Measurements from ENCODE around the gene ATP8A2. TPM values are rescaled to one million over a fixed set of nuclear protein-coding genes. Genes with fewer than 3 reads are reported as not detected.
"Not testable (repeated sequence)": the region's sequence is repeated elsewhere in the genome, so short reads cannot be mapped to it uniquely, and the experiment has no call there.

Gene ATP8A2
- total RNA-seq, 5 donors from 2014 or later (not counting 1 experiment from before 2014, with no cell fraction given) = 0.39 to 0.85 (median 0.73) TPM

DNA sequence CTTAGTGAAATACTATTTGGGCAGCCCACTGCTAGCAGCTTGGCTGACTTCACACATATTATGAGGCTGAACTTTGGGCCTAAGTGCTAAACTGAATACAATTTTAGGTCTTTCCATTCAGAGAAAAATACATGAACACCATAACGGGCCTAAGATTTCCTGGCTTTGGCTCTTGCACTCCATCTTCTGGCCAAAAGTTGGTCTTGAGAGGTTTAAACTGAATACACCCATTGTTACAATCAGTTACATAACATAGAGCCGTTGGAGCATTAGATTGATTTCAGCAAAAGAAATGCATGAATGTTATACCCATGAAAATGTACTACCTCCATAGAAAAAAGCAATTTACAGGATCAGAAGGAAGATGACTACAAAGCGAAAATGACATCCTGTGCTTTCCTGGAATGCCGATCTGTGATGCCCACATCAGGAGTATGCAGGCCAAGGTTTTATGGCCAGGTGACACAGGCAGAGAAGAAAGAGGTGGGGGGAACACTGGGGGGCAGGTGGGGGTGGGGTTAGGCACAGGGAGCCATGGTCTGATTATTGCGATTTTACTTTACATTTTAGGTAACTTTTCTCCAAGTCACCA, 691.2 kb downstream of the ATP8A2 start:
- H3K27ac Mint-ChIP-seq = no peak overlapping the region
- POLR2A ChIA-PET = no interaction called here

DNA sequence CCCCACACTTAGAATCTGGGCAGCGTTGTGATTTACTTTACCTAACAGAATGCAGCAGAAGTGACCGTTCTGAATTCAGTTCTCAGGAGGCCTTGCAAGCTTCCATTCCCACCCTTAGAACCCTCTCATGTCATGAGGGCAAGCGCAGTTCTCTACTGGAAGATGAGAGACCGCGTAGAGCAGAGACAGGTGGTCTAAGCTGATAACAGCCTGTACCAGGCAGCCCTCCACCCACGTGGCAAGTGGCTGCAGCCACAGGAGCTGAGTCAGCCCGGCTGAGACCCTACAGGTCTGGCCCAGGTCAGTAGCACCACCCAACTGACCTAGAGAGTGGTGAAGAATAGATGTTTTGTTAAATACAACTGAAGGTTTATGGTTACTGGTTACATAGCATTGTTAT, 694.7 kb downstream of the ATP8A2 start:
- H3K36me3 Mint-ChIP-seq; ATAC-seq (replicated peaks in 1 of 4); DNase-seq; H3K9me3 Mint-ChIP-seq; H3K4me3 ChIP-seq (ENCODE audit: control insufficient read depth in 1 of 2, extremely low read depth in 1 of 2, low read length in 1 of 2); H3K9me3 ChIP-seq; H3K4me3 Mint-ChIP-seq; H3K4me1 ChIP-seq (ENCODE audit: control insufficient read depth in 1 of 2, extremely low read depth in 1 of 2, insufficient read depth in 2 of 2, low read length in 2 of 2); H3K36me3 ChIP-seq (ENCODE audit: control insufficient read depth in 2 of 2, extremely low read depth in 1 of 2, insufficient read depth in 1 of 2, low read length in 1 of 2); H3K27ac Mint-ChIP-seq; H3K27me3 Mint-ChIP-seq; H3K27me3 ChIP-seq (replicated peaks in 1 of 2; ENCODE audit: control insufficient read depth in 2 of 2, extremely low read depth in 1 of 2, insufficient read depth in 2 of 2, low read length in 1 of 2); H3K27ac ChIP-seq (ENCODE audit: low read length); H3K4me1 Mint-ChIP-seq; POLR2A ChIA-PET: not testable (repeated sequence)
- CTCF ChIA-PET = interaction anchor here in 1 of 2 donors (0.8 kb wide), 1 partner anchor 10 kb away, joined by 3 read pairs; no protein-coding TSS in a partner anchor
- WGBS (ENCODE audit: insufficient coverage) = 100% methylated on average over 2 of the region's 7 CpGs

More for the DNA sequence above, 691.2 kb downstream of the ATP8A2 start:
- DNase-seq = peak in 26 of 35 experiments; percentile 12 to 76 (median 35)
- CTCF ChIA-PET = interaction anchor here (0.6 to 2.7 kb wide), 5 partner anchors 89 to 482 kb away, joined by 3 to 8 read pairs (median 4); no protein-coding TSS in a partner anchor
- Histone ChIP-seq H3K27ac (ENCODE audit: low read length) (no peak overlapping the region), H3K36me3 (ENCODE audit: control insufficient read depth in 2 of 2, extremely low read depth in 1 of 2, insufficient read depth in 1 of 2, low read length in 1 of 2) (no peaks in the 10 kb centered on the region), H3K27me3 (replicated peaks in 1 of 2; ENCODE audit: control insufficient read depth in 2 of 2, extremely low read depth in 1 of 2, insufficient read depth in 2 of 2, low read length in 1 of 2) (no peaks in the 10 kb centered on the region), H3K4me3 (ENCODE audit: control insufficient read depth in 1 of 2, extremely low read depth in 1 of 2, low read length in 1 of 2) (no peak overlapping the region), H3K4me1 (ENCODE audit: control insufficient read depth in 1 of 2, extremely low read depth in 1 of 2, insufficient read depth in 2 of 2, low read length in 2 of 2) (no peaks in the 10 kb centered on the region), H3K9me3 (no peaks in the 10 kb centered on the region)
- H3K4me3 Mint-ChIP-seq = no peak overlapping the region
- H3K9me3 Mint-ChIP-seq = no peaks in the 10 kb centered on the region
- WGBS (ENCODE audit: insufficient coverage) = no CpG with 5 or more reads among the region's 5 CpGs
- peak; percentile 49 to 77 (median 58) for ATAC-seq (replicated peaks in 1 of 4)
- H3K27me3 Mint-ChIP-seq = peaks cover 3 to 4% of the 10 kb centered on the region in 2 donors
- peaks cover 0 to 10% (median 0%) of the 10 kb centered on the region in 3 donors for H3K4me1 Mint-ChIP-seq
- H3K36me3 Mint-ChIP-seq = no peaks in the 10 kb centered on the region

DNA sequence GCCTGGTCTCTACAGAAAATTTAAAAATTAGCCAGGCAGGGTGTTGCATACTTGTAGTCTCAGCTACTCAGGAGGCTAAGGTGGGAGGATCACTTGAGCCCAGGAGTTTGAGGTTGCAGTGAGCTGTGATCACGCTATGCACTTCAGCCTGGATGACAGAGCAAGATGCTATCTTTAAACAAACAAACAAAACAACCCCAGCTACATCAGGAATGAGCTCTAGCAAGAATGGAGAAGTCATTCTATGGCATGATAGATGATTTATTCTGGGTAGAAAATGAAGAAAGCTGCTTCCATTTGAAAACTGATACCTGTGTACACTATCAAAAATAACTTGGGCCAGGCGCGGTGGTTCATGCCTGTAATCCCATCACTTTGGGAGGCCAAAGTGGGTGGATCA, 695.8 kb downstream of the ATP8A2 start:
- H3K4me1 Mint-ChIP-seq = peaks cover 2 to 6% (median 2%) of the 10 kb centered on the region in 3 donors
- Histone ChIP-seq H3K27ac (ENCODE audit: low read length) (no peak overlapping the region), H3K4me1 (ENCODE audit: control insufficient read depth in 1 of 2, extremely low read depth in 1 of 2, insufficient read depth in 2 of 2, low read length in 2 of 2) (no peaks in the 10 kb centered on the region), H3K4me3 (ENCODE audit: control insufficient read depth in 1 of 2, extremely low read depth in 1 of 2, low read length in 1 of 2) (no peak overlapping the region), H3K9me3 (no peaks in the 10 kb centered on the region), H3K27me3 (replicated peaks in 1 of 2; ENCODE audit: control insufficient read depth in 2 of 2, extremely low read depth in 1 of 2, insufficient read depth in 2 of 2, low read length in 1 of 2) (peaks cover 0 to 10% of the 10 kb centered on the region in 2 experiments), H3K36me3 (ENCODE audit: control insufficient read depth in 2 of 2, extremely low read depth in 1 of 2, insufficient read depth in 1 of 2, low read length in 1 of 2) (no peaks in the 10 kb centered on the region)
- no peak overlapping the region for H3K27ac Mint-ChIP-seq
- DNase-seq (no peak), ATAC-seq (replicated peaks in 1 of 4) (no peak)
- peaks cover 12 to 15% of the 10 kb centered on the region in 2 donors for H3K27me3 Mint-ChIP-seq
- no peaks in the 10 kb centered on the region for H3K36me3 Mint-ChIP-seq
- no peaks in the 10 kb centered on the region for H3K9me3 Mint-ChIP-seq
- WGBS (ENCODE audit: insufficient coverage) = no CpG with 5 or more reads among the region's 3 CpGs
- H3K4me3 Mint-ChIP-seq = no peak overlapping the region
- ChIA-PET POLR2A (no interaction called here), CTCF (interaction anchor here (0.5 to 1.5 kb wide), 5 partner anchors 9 to 493 kb away, joined by 3 to 5 read pairs (median 4); no protein-coding TSS in a partner anchor)

DNA sequence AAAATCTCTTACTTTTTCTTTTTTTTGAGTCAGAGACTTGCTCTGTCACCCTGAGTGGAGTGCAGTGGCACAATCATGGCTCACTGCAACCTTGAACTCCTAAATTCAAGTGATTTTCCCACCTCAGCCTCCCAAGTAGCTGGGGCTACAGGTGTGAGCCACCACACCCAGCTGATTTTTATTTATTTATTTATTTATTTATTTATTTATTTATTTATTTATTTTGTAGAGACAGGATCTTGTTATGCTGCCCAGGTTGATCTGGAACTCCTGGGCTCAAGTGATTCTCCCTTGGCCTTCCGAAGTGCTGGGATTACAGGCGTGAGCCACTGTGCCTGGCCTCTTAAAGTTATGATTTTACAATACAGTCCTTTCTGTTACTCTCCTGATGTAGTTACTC, 696.6 kb downstream of the ATP8A2 start:
- H3K9me3 Mint-ChIP-seq; H3K4me3 ChIP-seq (ENCODE audit: control insufficient read depth in 1 of 2, extremely low read depth in 1 of 2, low read length in 1 of 2); H3K9me3 ChIP-seq; H3K4me1 Mint-ChIP-seq; H3K36me3 ChIP-seq (ENCODE audit: control insufficient read depth in 2 of 2, extremely low read depth in 1 of 2, insufficient read depth in 1 of 2, low read length in 1 of 2); ATAC-seq (replicated peaks in 1 of 4); DNase-seq; H3K36me3 Mint-ChIP-seq; H3K27ac Mint-ChIP-seq; H3K27ac ChIP-seq (ENCODE audit: low read length); H3K4me1 ChIP-seq (ENCODE audit: control insufficient read depth in 1 of 2, extremely low read depth in 1 of 2, insufficient read depth in 2 of 2, low read length in 2 of 2); H3K4me3 Mint-ChIP-seq; POLR2A ChIA-PET: not testable (repeated sequence)
- CTCF ChIA-PET = interaction anchor here (1.0 to 1.5 kb wide), 3 partner anchors 240 to 494 kb away, joined by 3 to 5 read pairs (median 4); no protein-coding TSS in a partner anchor
- H3K27me3 Mint-ChIP-seq = peaks cover 15 to 16% of the 10 kb centered on the region in 2 donors
- H3K27me3 ChIP-seq (replicated peaks in 1 of 2; ENCODE audit: control insufficient read depth in 2 of 2, extremely low read depth in 1 of 2, insufficient read depth in 2 of 2, low read length in 1 of 2) = peaks cover 0 to 12% of the 10 kb centered on the region in 2 experiments
- WGBS (ENCODE audit: insufficient coverage) = no CpG with 5 or more reads among the region's 2 CpGs

DNA sequence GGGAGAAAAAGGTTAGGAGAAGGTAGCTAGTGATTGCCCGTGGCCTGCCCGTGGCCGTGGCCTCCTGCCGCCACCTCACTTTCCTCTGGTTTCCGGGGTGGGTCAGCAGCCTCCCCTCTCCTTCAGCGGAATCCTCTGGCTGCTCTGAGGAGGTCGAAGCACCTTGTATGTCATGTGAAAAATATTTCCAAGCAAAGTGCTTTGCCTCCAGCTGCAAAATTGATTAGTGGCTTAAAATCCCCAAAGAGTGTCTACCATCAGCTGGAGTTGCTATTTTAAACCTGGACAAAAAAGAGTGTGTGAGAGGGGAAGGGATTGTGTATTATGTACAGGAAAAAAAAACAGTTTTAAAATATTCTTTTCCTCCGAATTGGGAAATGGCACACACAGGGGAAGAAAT, 697.9 kb downstream of the ATP8A2 start:
- H3K36me3 Mint-ChIP-seq; CTCF ChIA-PET; H3K4me1 Mint-ChIP-seq; H3K9me3 ChIP-seq; H3K4me1 ChIP-seq (ENCODE audit: control insufficient read depth in 1 of 2, extremely low read depth in 1 of 2, insufficient read depth in 2 of 2, low read length in 2 of 2); H3K36me3 ChIP-seq (ENCODE audit: control insufficient read depth in 2 of 2, extremely low read depth in 1 of 2, insufficient read depth in 1 of 2, low read length in 1 of 2); DNase-seq; H3K4me3 Mint-ChIP-seq; H3K4me3 ChIP-seq (ENCODE audit: control insufficient read depth in 1 of 2, extremely low read depth in 1 of 2, low read length in 1 of 2); H3K27ac ChIP-seq (ENCODE audit: low read length); H3K27ac Mint-ChIP-seq; H3K9me3 Mint-ChIP-seq; ATAC-seq (replicated peaks in 1 of 4); POLR2A ChIA-PET: not testable (repeated sequence)
- 72% methylated on average over 4 of the region's 8 CpGs for WGBS (ENCODE audit: insufficient coverage)
- peaks cover 0 to 15% of the 10 kb centered on the region in 2 experiments for H3K27me3 ChIP-seq (replicated peaks in 1 of 2; ENCODE audit: control insufficient read depth in 2 of 2, extremely low read depth in 1 of 2, insufficient read depth in 2 of 2, low read length in 1 of 2)
- H3K27me3 Mint-ChIP-seq = peaks cover 16 to 26% of the 10 kb centered on the region in 2 donors

DNA sequence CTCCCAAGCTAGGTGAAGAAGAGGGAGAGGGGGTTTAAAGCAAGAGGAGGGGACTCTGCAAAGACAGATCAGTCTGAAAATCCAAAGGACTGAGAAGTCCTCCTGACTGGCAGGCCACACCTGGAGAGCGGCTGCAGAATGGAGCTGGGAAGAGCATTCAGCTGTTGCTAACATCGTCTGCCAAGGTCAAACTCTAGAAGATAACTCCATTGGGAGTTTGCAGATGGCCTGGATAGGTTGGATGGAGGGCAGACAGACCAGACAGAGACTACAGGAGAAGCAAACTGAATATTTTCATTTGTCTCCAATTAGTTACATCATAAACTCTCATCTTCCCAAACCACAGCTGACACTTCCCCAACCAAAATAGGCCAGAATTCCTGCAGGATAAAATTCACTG, 699.9 kb downstream of the ATP8A2 start:
- ATAC-seq (replicated peaks in 1 of 4) = no peak
- POLR2A ChIA-PET = no interaction called here
- Histone ChIP-seq H3K4me1 (ENCODE audit: control insufficient read depth in 1 of 2, extremely low read depth in 1 of 2, insufficient read depth in 2 of 2, low read length in 2 of 2) (no peaks in the 10 kb centered on the region), H3K36me3 (ENCODE audit: control insufficient read depth in 2 of 2, extremely low read depth in 1 of 2, insufficient read depth in 1 of 2, low read length in 1 of 2) (no peaks in the 10 kb centered on the region), H3K9me3 (no peaks in the 10 kb centered on the region), H3K27ac (ENCODE audit: low read length) (no peak overlapping the region), H3K4me3 (ENCODE audit: control insufficient read depth in 1 of 2, extremely low read depth in 1 of 2, low read length in 1 of 2) (no peak overlapping the region), H3K27me3 (replicated peaks in 1 of 2; ENCODE audit: control insufficient read depth in 2 of 2, extremely low read depth in 1 of 2, insufficient read depth in 2 of 2, low read length in 1 of 2) (peaks cover 0 to 19% of the 10 kb centered on the region in 2 experiments)
- H3K27ac Mint-ChIP-seq = no peak overlapping the region
- no peak overlapping the region for H3K4me3 Mint-ChIP-seq
- 80% methylated on average over 2 of the region's 2 CpGs for WGBS (ENCODE audit: insufficient coverage)
- H3K4me1 Mint-ChIP-seq = peaks cover 0 to 2% (median 2%) of the 10 kb centered on the region in 3 donors
- CTCF ChIA-PET = interaction anchor here in 1 of 2 donors (2.1 kb wide), 1 partner anchor 497 kb away, joined by 12 read pairs; no protein-coding TSS in a partner anchor
- no peaks in the 10 kb centered on the region for H3K9me3 Mint-ChIP-seq
- peaks cover 26 to 33% of the 10 kb centered on the region in 2 donors for H3K27me3 Mint-ChIP-seq
- DNase-seq = no peak
- H3K36me3 Mint-ChIP-seq = no peaks in the 10 kb centered on the region
